Activated naive CD4-positive, alpha-beta T cell treated with anti-CD3 and anti-CD28 coated beads, Interleukin-2, amount 10 ng/mL, durations not matched to agents 7 days and 5 days (primary cell): Measurements from ENCODE around the gene RNF208.

Source experiments
- CTCF ChIA-PET: fragments of 350-600 bp; sonication (Branson Sonifier 250); formaldehyde crosslinking; loops from one replicate; lab custom pipeline; 2021; ENCODE audit warnings: antibody characterized with exemption; lab: Charles Lee
- DNase-seq: peaks from one replicate; pipeline ENCODE4 v3.0.0-alpha.2; 2020
- H3K27ac Mint-ChIP-seq: one replicate; pipeline ENCODE4 v1.8.0; 2021; ENCODE audit warnings: mild to moderate bottlenecking, moderate library complexity, mixed read lengths
- H3K27me3 Mint-ChIP-seq: one replicate; pipeline ENCODE4 v1.8.0; 2021; ENCODE audit warnings: mild to moderate bottlenecking, mixed read lengths
- H3K36me3 Mint-ChIP-seq: one replicate; pipeline ENCODE4 v1.8.0; 2021; ENCODE audit warnings: mixed read lengths
- H3K4me1 Mint-ChIP-seq: one replicate; pipeline ENCODE4 v1.8.0; 2021; ENCODE audit warnings: mixed read lengths
- H3K4me3 Mint-ChIP-seq: one replicate; pipeline ENCODE4 v1.8.0; 2021; ENCODE audit warnings: mild to moderate bottlenecking, moderate library complexity, mixed read lengths
- H3K9me3 Mint-ChIP-seq: one replicate; pipeline ENCODE4 v1.8.0; 2021; ENCODE audit warnings: mixed read lengths

RNF208 gene

GRCh38 chr9:137194909-137195308 lies 27.1 kb downstream of the RNF208 start:
- peaks cover 7% of the 10 kb centered on the region for H3K36me3 Mint-ChIP-seq
- no peak overlapping the region for H3K27ac Mint-ChIP-seq
- CTCF ChIA-PET = no interaction called here
- H3K4me1 Mint-ChIP-seq = peaks cover 15% of the 10 kb centered on the region
- H3K9me3 Mint-ChIP-seq = no peaks in the 10 kb centered on the region
- H3K27me3 Mint-ChIP-seq = peaks cover 11% of the 10 kb centered on the region
- DNase-seq = no peak
- H3K4me3 Mint-ChIP-seq = no peak overlapping the region

- Mint-ChIP-seq H3K27me3 (peaks cover 8% of the 10 kb centered on the region), H3K36me3 (peaks cover 7% of the 10 kb centered on the region), H3K9me3 (no peaks in the 10 kb centered on the region), H3K4me3 (no peak overlapping the region), H3K4me1 (peaks cover 17% of the 10 kb centered on the region), H3K27ac (no peak overlapping the region)
- no peak for DNase-seq
- CTCF ChIA-PET = no interaction called here
Observed at GRCh38 chr9:137194388-137194787, 27.7 kb downstream of the RNF208 start.

GRCh38 chr9:137193771-137194170 lies 28.3 kb downstream of the RNF208 start:
- no peak for DNase-seq
- CTCF ChIA-PET = interaction anchor here (1.0 kb wide), 1 partner anchor 31 kb away, joined by 3 read pairs; the partner anchor contains the start of gene CYSRT1
- peaks cover 20% of the 10 kb centered on the region for H3K4me1 Mint-ChIP-seq
- H3K9me3 Mint-ChIP-seq = no peaks in the 10 kb centered on the region
- H3K27ac Mint-ChIP-seq = no peak overlapping the region
- peaks cover 8% of the 10 kb centered on the region for H3K27me3 Mint-ChIP-seq
- peaks cover 11% of the 10 kb centered on the region for H3K36me3 Mint-ChIP-seq
- no peak overlapping the region for H3K4me3 Mint-ChIP-seq

- H3K27me3 Mint-ChIP-seq = peaks cover 8% of the 10 kb centered on the region
- CTCF ChIA-PET = interaction anchor here (1.0 to 1.6 kb wide), 3 partner anchors 15 to 32 kb away, joined by 3 read pairs; partner anchors contain the start of gene CYSRT1
- H3K36me3 Mint-ChIP-seq = peaks cover 13% of the 10 kb centered on the region
- peaks cover 20% of the 10 kb centered on the region for H3K4me1 Mint-ChIP-seq
- peak overlapping the region; percentile 45 for H3K27ac Mint-ChIP-seq
- H3K4me3 Mint-ChIP-seq = no peak overlapping the region
- DNase-seq = no peak
- H3K9me3 Mint-ChIP-seq = no peaks in the 10 kb centered on the region
Observed at GRCh38 chr9:137192859-137193258, 29.2 kb downstream of the RNF208 start.

- Mint-ChIP-seq H3K4me1 (peaks cover 23% of the 10 kb centered on the region), H3K27ac (peak overlapping the region; percentile 45), H3K27me3 (peaks cover 10% of the 10 kb centered on the region), H3K36me3 (peaks cover 13% of the 10 kb centered on the region), H3K9me3 (no peaks in the 10 kb centered on the region), H3K4me3 (no peak overlapping the region)
- CTCF ChIA-PET = interaction anchor here (1.0 to 1.6 kb wide), 2 partner anchors 14 to 30 kb away, joined by 3 read pairs; no protein-coding TSS in a partner anchor
- DNase-seq = no peak
Observed at GRCh38 chr9:137192448-137192780, 29.6 kb downstream of the RNF208 start.

GRCh38 chr9:137191691-137192447 lies 30.2 kb downstream of the RNF208 start:
- Mint-ChIP-seq H3K4me3 (no peak overlapping the region), H3K9me3 (no peaks in the 10 kb centered on the region), H3K27ac (no peak overlapping the region), H3K4me1 (peaks cover 28% of the 10 kb centered on the region), H3K27me3 (peaks cover 10% of the 10 kb centered on the region), H3K36me3 (peaks cover 13% of the 10 kb centered on the region)
- CTCF ChIA-PET = interaction anchor here (1.1 to 1.6 kb wide), 2 partner anchors 14 to 39 kb away, joined by 3 read pairs; partner anchors contain the start of gene SLC34A3
- no peak for DNase-seq

GRCh38 chr9:137191245-137191644 lies 30.8 kb downstream of the RNF208 start:
- Mint-ChIP-seq H3K9me3 (no peaks in the 10 kb centered on the region), H3K36me3 (peaks cover 16% of the 10 kb centered on the region), H3K4me1 (peaks cover 34% of the 10 kb centered on the region), H3K4me3 (peak overlapping the region; percentile 61), H3K27me3 (peaks cover 10% of the 10 kb centered on the region), H3K27ac (peak overlapping the region; percentile 42)
- DNase-seq = no peak
- CTCF ChIA-PET = interaction anchor here (1.1 to 1.6 kb wide), 2 partner anchors 13 to 40 kb away, joined by 3 read pairs; partner anchors contain the start of gene SLC34A3

- H3K27ac Mint-ChIP-seq = no peak overlapping the region
- peak overlapping the region; percentile 97 for H3K4me3 Mint-ChIP-seq
- H3K27me3 Mint-ChIP-seq = peaks cover 10% of the 10 kb centered on the region
- no peak for DNase-seq
- H3K4me1 Mint-ChIP-seq = peaks cover 35% of the 10 kb centered on the region
- CTCF ChIA-PET = interaction anchor here (1.1 to 3.1 kb wide), 4 partner anchors 14 to 50 kb away, joined by 3 to 21 read pairs (median 4); partner anchors contain the start of genes CYSRT1, NDOR1, RNF224 and SLC34A3
- peaks cover 16% of the 10 kb centered on the region for H3K36me3 Mint-ChIP-seq
- no peaks in the 10 kb centered on the region for H3K9me3 Mint-ChIP-seq
Observed at GRCh38 chr9:137190315-137190856, 31.7 kb downstream of the RNF208 start.

GRCh38 chr9:137189297-137190295 lies 32.4 kb downstream of the RNF208 start:
- H3K4me1 Mint-ChIP-seq = peaks cover 35% of the 10 kb centered on the region
- peak overlapping the region; percentile 97 for H3K4me3 Mint-ChIP-seq
- peak overlapping the region; percentile 96 for H3K27ac Mint-ChIP-seq
- H3K9me3 Mint-ChIP-seq = no peaks in the 10 kb centered on the region
- peaks cover 16% of the 10 kb centered on the region for H3K36me3 Mint-ChIP-seq
- no peak for DNase-seq
- H3K27me3 Mint-ChIP-seq = peaks cover 10% of the 10 kb centered on the region
- CTCF ChIA-PET = interaction anchor here (0.8 to 3.1 kb wide), 13 partner anchors 9 to 160 kb away, joined by 3 to 21 read pairs (median 4); partner anchors contain the start of genes CYSRT1, NDOR1, RNF208 and RNF224

GRCh38 chr9:137188490-137189296 lies 33.3 kb downstream of the RNF208 start, which contains the start of the genes ANAPC2 and SSNA1:
TSS of gene ANAPC2 (minus strand) at chr9:137188560. CDS start at chr9:137188532, 28 bp downstream.
TSS of gene SSNA1 (plus strand) at chr9:137188676. CDS start at chr9:137188727, 51 bp downstream.
- H3K27ac Mint-ChIP-seq = peak within 1 kb of the TSS; percentile 96
- H3K4me3 Mint-ChIP-seq = peak within 1 kb of the TSS; percentile 97
- peaks cover 10% of the 10 kb centered on the region for H3K27me3 Mint-ChIP-seq
- peaks cover 24% of the 10 kb centered on the region for H3K36me3 Mint-ChIP-seq
- H3K9me3 Mint-ChIP-seq = no peaks in the 10 kb centered on the region
- H3K4me1 Mint-ChIP-seq = peaks cover 37% of the 10 kb centered on the region
- peak; percentile 92 for DNase-seq
- CTCF ChIA-PET = interaction anchor here (0.8 to 3.1 kb wide), 13 partner anchors 10 to 160 kb away, joined by 3 to 21 read pairs (median 4); partner anchors contain the start of genes CYSRT1, RNF208, RNF224 and TPRN

GRCh38 chr9:137188086-137188489 lies 34.0 kb downstream of the RNF208 start:
- Mint-ChIP-seq H3K9me3 (no peaks in the 10 kb centered on the region), H3K4me3 (peak overlapping the region; percentile 90), H3K36me3 (peaks cover 29% of the 10 kb centered on the region), H3K27me3 (peaks cover 10% of the 10 kb centered on the region), H3K4me1 (peaks cover 37% of the 10 kb centered on the region), H3K27ac (peak overlapping the region; percentile 96)
- CTCF ChIA-PET = interaction anchor here (1.2 to 3.1 kb wide), 6 partner anchors 9 to 141 kb away, joined by 3 to 21 read pairs (median 3); partner anchors contain the start of genes CYSRT1, RNF208 and RNF224
- DNase-seq = no peak

GRCh38 chr9:137187386-137187785 lies 34.7 kb downstream of the RNF208 start:
- DNase-seq = no peak
- peaks cover 10% of the 10 kb centered on the region for H3K27me3 Mint-ChIP-seq
- peak overlapping the region; percentile 90 for H3K4me3 Mint-ChIP-seq
- H3K27ac Mint-ChIP-seq = peak overlapping the region; percentile 96
- H3K9me3 Mint-ChIP-seq = no peaks in the 10 kb centered on the region
- H3K4me1 Mint-ChIP-seq = peaks cover 37% of the 10 kb centered on the region
- H3K36me3 Mint-ChIP-seq = peaks cover 32% of the 10 kb centered on the region
- CTCF ChIA-PET = interaction anchor here (1.2 to 3.1 kb wide), 5 partner anchors 8 to 141 kb away, joined by 3 to 21 read pairs (median 3); partner anchors contain the start of genes CYSRT1, RNF208 and RNF224
